ENCODE measurements around the gene SNRPA1. TPM values are rescaled to one million over a fixed set of nuclear protein-coding genes. Genes with fewer than 3 reads are reported as not detected.

The SNRPA1 gene
- total RNA-seq, 1 donor from 2014 or later: 79.5 TPM

DNA sequence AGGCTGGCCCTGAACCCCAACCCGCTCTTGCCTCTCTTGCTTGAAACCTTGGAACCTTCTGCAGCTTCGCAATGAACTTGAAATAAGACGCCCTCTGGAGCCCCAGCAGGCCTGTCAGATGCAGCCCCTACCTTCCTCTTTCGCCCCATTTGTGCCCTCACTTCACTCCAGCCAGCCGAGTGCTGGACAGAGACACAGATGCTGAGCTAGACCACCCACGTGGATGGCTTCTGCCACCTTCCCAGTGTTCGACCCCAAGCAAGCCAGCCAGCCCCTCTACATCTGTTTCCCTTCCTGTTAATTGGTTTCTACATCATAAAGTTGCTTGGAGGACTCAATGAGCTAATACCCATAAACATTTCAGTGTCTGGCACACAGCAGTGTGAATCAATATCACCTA, 23.8 kb upstream of the SNRPA1 start:
- Histone ChIP-seq H3K4me3 (ENCODE audit: insufficient read depth, low read depth, low read length) (no peak overlapping the region), H3K79me2 (ENCODE audit: insufficient read depth, low read length) (no peaks in the 10 kb centered on the region), H3K27ac (ENCODE audit: low read depth, low read length) (no peak overlapping the region), H2AFZ (ENCODE audit: low read depth, low read length) (no peak overlapping the region), H3K27me3 (ENCODE audit: insufficient read depth, low read length) (peaks cover 2% of the 10 kb centered on the region), H3K4me1 (ENCODE audit: insufficient read depth, low read length) (no peaks in the 10 kb centered on the region), H3K4me2 (ENCODE audit: low read length) (no peak overlapping the region), H3K9ac (ENCODE audit: low read length) (no peak overlapping the region), H3K9me3 (ENCODE audit: insufficient read depth, low read depth, low read length) (no peaks in the 10 kb centered on the region), H3K36me3 (ENCODE audit: insufficient read depth, low read length) (no peaks in the 10 kb centered on the region), H4K20me1 (ENCODE audit: insufficient read depth, low read length) (no peaks in the 10 kb centered on the region)
- Mint-ChIP-seq H3K27me3 (ENCODE audit: low read depth, unreplicated experiment) (peaks cover 36% of the 10 kb centered on the region), H3K36me3 (ENCODE audit: low read depth, unreplicated experiment) (no peaks in the 10 kb centered on the region), H3K27ac (ENCODE audit: unreplicated experiment) (no peak overlapping the region), H3K9me3 (ENCODE audit: unreplicated experiment) (no peaks in the 10 kb centered on the region), H3K4me3 (ENCODE audit: unreplicated experiment) (no peak overlapping the region), H3K4me1 (ENCODE audit: low read depth, unreplicated experiment) (no peaks in the 10 kb centered on the region)
- DNase-seq (ENCODE audit: low read depth): no peak
- no peak for TF ChIP-seq EZH2 (IDR thresholded peaks at IDR 0.05; ENCODE audit: insufficient read depth, low read length)
- TF ChIP-seq, protein P1, sequence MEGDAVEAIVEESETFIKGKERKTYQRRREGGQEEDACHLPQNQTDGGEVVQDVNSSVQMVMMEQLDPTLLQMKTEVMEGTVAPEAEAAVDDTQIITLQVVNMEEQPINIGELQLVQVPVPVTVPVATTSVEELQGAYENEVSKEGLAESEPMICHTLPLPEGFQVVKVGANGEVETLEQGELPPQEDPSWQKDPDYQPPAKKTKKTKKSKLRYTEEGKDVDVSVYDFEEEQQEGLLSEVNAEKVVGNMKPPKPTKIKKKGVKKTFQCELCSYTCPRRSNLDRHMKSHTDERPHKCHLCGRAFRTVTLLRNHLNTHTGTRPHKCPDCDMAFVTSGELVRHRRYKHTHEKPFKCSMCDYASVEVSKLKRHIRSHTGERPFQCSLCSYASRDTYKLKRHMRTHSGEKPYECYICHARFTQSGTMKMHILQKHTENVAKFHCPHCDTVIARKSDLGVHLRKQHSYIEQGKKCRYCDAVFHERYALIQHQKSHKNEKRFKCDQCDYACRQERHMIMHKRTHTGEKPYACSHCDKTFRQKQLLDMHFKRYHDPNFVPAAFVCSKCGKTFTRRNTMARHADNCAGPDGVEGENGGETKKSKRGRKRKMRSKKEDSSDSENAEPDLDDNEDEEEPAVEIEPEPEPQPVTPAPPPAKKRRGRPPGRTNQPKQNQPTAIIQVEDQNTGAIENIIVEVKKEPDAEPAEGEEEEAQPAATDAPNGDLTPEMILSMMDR (IDR thresholded peaks at IDR 0.05; ENCODE audit: insufficient read depth, low read depth, low read length): no peak
- no peak for FAIRE-seq

DNA sequence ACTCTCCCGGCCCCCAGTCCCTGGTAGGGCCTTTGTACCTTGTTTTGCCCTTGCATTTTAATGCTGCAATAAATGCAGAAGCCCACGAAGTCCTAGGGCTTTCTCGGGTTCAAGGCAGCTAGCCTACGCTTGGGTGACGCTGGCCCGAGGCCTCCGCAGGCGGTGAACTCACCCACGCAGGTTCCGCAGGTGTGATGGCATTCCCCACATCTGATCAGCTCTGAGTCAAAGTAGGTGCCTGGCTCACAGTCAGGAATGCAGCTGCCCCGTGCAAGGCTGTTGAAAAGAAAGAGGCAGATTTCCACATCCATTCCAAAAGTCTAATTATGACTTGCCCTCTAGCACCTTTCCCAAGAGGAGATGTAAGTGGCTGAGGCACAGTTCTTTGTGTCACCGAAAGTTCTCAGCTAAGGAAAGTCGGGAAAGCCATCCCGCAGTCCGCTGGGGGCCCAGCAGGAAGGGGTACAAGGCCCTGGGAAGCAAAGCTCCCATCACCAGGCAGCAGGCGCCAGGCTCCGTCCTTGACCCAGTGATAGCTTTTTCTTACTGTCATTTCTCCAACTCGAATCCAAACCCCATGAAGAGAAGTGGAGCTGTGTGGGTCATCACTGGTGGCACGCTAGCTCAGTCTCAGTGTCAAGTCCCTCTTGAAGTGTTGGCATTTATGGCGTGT, 23.2 kb upstream of the SNRPA1 start:
- Histone ChIP-seq H3K36me3 (ENCODE audit: insufficient read depth, low read length) (no peaks in the 10 kb centered on the region), H3K9me3 (ENCODE audit: insufficient read depth, low read depth, low read length) (no peaks in the 10 kb centered on the region), H3K4me2 (ENCODE audit: low read length) (no peak overlapping the region), H4K20me1 (ENCODE audit: insufficient read depth, low read length) (no peaks in the 10 kb centered on the region), H3K27ac (ENCODE audit: low read depth, low read length) (no peak overlapping the region), H3K4me1 (ENCODE audit: insufficient read depth, low read length) (no peaks in the 10 kb centered on the region), H2AFZ (ENCODE audit: low read depth, low read length) (no peak overlapping the region), H3K9ac (ENCODE audit: low read length) (no peak overlapping the region), H3K27me3 (ENCODE audit: insufficient read depth, low read length) (peaks cover 2% of the 10 kb centered on the region), H3K4me3 (ENCODE audit: insufficient read depth, low read depth, low read length) (no peak overlapping the region), H3K79me2 (ENCODE audit: insufficient read depth, low read length) (no peaks in the 10 kb centered on the region)
- TF ChIP-seq, protein P1 (IDR thresholded peaks at IDR 0.05; ENCODE audit: insufficient read depth, low read depth, low read length): no peak
- Mint-ChIP-seq H3K36me3 (ENCODE audit: low read depth, unreplicated experiment) (no peaks in the 10 kb centered on the region), H3K4me3 (ENCODE audit: unreplicated experiment) (no peak overlapping the region), H3K27me3 (ENCODE audit: low read depth, unreplicated experiment) (peaks cover 36% of the 10 kb centered on the region), H3K9me3 (ENCODE audit: unreplicated experiment) (no peaks in the 10 kb centered on the region), H3K27ac (ENCODE audit: unreplicated experiment) (no peak overlapping the region), H3K4me1 (ENCODE audit: low read depth, unreplicated experiment) (no peaks in the 10 kb centered on the region)
- no peak for DNase-seq (ENCODE audit: low read depth)
- no peak for FAIRE-seq

GRCh38 chr15:101317336-101317872, 22.4 kb upstream of the SNRPA1 start:
- Histone ChIP-seq H3K27ac (ENCODE audit: low read depth, low read length) (no peak overlapping the region), H3K4me3 (ENCODE audit: insufficient read depth, low read depth, low read length) (no peak overlapping the region), H3K9me3 (ENCODE audit: insufficient read depth, low read depth, low read length) (no peaks in the 10 kb centered on the region), H2AFZ (ENCODE audit: low read depth, low read length) (no peak overlapping the region), H3K27me3 (ENCODE audit: insufficient read depth, low read length) (peaks cover 2% of the 10 kb centered on the region), H3K4me1 (ENCODE audit: insufficient read depth, low read length) (no peaks in the 10 kb centered on the region), H3K36me3 (ENCODE audit: insufficient read depth, low read length) (no peaks in the 10 kb centered on the region), H4K20me1 (ENCODE audit: insufficient read depth, low read length) (no peaks in the 10 kb centered on the region), H3K4me2 (ENCODE audit: low read length) (no peak overlapping the region), H3K9ac (ENCODE audit: low read length) (no peak overlapping the region), H3K79me2 (ENCODE audit: insufficient read depth, low read length) (no peaks in the 10 kb centered on the region)
- Mint-ChIP-seq H3K27ac (ENCODE audit: unreplicated experiment) (no peak overlapping the region), H3K27me3 (ENCODE audit: low read depth, unreplicated experiment) (peaks cover 34% of the 10 kb centered on the region), H3K4me3 (ENCODE audit: unreplicated experiment) (no peak overlapping the region), H3K9me3 (ENCODE audit: unreplicated experiment) (no peaks in the 10 kb centered on the region), H3K4me1 (ENCODE audit: low read depth, unreplicated experiment) (no peaks in the 10 kb centered on the region), H3K36me3 (ENCODE audit: low read depth, unreplicated experiment) (no peaks in the 10 kb centered on the region)
- DNase-seq (ENCODE audit: low read depth) (no peak), FAIRE-seq (no peak)
- TF ChIP-seq EZH2 (IDR thresholded peaks at IDR 0.05; ENCODE audit: insufficient read depth, low read length): no peak
- TF ChIP-seq, protein P1 (IDR thresholded peaks at IDR 0.05; ENCODE audit: insufficient read depth, low read depth, low read length): no peak

Data from astrocyte (in vitro differentiated cells and primary cell).